Panc1 (cell line): Measurements from ENCODE around the gene DCTPP1.

Source experiments
- POLR2AphosphoS5 ChIP-seq: IDR thresholded peaks from 2 replicates; pipeline ENCODE4 v1.6.1; 2012; ENCODE audit warnings: mild to moderate bottlenecking, low read depth, low read length, moderate library complexity
- SIN3A ChIP-seq: IDR thresholded peaks from 2 replicates; pipeline ENCODE4 v1.6.1; 2012; ENCODE audit warnings: low read depth, mild to moderate bottlenecking, low read length, moderate library complexity, borderline replicate concordance; ENCODE audit not compliant: insufficient read depth
- TCF7L2 ChIP-seq: IDR thresholded peaks from 2 replicates; pipeline ENCODE4 v1.6.1; 2011; ENCODE audit warnings: mild to moderate bottlenecking, low read depth, low read length, inconsistent platforms
- TF ChIP-seq, protein P1 (sequence below): fragments of 450-650 bp; IDR thresholded peaks from 2 replicates; pipeline ENCODE4 v1.5.1; 2017; ENCODE audit warnings: mild to moderate bottlenecking
- TF ChIP-seq, protein P2 (sequence below), 2 experiments: IDR thresholded peaks; 2 replicates each; pipeline ENCODE4 v1.6.1; 2011 to 2012; ENCODE audit warnings: low read depth in 2 of 2, control low read depth in 1 of 2, low read length in 1 of 2, mild to moderate bottlenecking in 1 of 2, moderate library complexity in 1 of 2; ENCODE audit not compliant: insufficient read depth in 1 of 2

DNA sequence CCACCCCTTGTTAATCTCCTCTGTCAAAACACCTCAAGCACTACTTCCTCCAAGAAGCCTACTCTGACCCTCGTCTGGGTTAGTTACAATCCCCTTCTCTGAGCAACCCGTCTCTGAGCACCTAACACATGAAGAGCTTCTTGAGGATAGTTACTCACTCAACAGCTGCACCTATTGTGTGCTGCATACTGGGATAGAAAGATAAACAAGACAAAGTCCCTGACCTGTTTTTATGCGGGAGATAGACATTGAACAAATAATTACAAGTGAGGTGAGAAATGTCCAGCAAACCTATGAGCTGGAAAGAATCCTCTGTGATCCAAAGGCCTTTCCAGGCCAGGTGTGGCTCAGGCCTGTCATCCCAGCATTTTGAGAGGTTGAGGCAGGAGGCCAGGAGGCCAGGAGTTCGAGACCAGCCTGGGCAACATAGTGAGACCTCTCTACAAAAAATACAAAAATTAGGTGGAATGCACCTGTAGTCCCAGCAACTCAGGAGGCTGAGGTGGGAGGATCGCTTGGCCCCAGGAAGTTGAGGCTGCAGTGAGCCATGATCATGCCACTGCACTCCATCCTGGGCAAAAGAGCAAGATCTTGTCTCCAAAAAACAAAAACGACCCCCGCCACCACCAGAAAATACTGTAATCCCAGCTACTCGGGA lies 27.9 kb downstream of the DCTPP1 start:
- TF ChIP-seq, protein P1, sequence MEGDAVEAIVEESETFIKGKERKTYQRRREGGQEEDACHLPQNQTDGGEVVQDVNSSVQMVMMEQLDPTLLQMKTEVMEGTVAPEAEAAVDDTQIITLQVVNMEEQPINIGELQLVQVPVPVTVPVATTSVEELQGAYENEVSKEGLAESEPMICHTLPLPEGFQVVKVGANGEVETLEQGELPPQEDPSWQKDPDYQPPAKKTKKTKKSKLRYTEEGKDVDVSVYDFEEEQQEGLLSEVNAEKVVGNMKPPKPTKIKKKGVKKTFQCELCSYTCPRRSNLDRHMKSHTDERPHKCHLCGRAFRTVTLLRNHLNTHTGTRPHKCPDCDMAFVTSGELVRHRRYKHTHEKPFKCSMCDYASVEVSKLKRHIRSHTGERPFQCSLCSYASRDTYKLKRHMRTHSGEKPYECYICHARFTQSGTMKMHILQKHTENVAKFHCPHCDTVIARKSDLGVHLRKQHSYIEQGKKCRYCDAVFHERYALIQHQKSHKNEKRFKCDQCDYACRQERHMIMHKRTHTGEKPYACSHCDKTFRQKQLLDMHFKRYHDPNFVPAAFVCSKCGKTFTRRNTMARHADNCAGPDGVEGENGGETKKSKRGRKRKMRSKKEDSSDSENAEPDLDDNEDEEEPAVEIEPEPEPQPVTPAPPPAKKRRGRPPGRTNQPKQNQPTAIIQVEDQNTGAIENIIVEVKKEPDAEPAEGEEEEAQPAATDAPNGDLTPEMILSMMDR = no peak
- TF ChIP-seq, protein P2, sequence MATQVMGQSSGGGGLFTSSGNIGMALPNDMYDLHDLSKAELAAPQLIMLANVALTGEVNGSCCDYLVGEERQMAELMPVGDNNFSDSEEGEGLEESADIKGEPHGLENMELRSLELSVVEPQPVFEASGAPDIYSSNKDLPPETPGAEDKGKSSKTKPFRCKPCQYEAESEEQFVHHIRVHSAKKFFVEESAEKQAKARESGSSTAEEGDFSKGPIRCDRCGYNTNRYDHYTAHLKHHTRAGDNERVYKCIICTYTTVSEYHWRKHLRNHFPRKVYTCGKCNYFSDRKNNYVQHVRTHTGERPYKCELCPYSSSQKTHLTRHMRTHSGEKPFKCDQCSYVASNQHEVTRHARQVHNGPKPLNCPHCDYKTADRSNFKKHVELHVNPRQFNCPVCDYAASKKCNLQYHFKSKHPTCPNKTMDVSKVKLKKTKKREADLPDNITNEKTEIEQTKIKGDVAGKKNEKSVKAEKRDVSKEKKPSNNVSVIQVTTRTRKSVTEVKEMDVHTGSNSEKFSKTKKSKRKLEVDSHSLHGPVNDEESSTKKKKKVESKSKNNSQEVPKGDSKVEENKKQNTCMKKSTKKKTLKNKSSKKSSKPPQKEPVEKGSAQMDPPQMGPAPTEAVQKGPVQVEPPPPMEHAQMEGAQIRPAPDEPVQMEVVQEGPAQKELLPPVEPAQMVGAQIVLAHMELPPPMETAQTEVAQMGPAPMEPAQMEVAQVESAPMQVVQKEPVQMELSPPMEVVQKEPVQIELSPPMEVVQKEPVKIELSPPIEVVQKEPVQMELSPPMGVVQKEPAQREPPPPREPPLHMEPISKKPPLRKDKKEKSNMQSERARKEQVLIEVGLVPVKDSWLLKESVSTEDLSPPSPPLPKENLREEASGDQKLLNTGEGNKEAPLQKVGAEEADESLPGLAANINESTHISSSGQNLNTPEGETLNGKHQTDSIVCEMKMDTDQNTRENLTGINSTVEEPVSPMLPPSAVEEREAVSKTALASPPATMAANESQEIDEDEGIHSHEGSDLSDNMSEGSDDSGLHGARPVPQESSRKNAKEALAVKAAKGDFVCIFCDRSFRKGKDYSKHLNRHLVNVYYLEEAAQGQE (IDR thresholded peaks at IDR 0.05; ENCODE audit: insufficient read depth in 1 of 2, low read depth in 2 of 2, low read length in 1 of 2) = no peak
- TF ChIP-seq POLR2AphosphoS5 (no peak), SIN3A (no peak), TCF7L2 (no peak)
